Measurements from ENCODE around the gene CCDC33. TPM values are rescaled to one million over a fixed set of nuclear protein-coding genes. Genes with fewer than 3 reads are reported as not detected.
A peak's percentile ranks its signal among the peaks of the same experiment; 100 is the strongest.

Gene CCDC33
- total and polyA plus RNA-seq, 2 donors from 2014 or later: 0.63 TPM; not detected in 1

DNA sequence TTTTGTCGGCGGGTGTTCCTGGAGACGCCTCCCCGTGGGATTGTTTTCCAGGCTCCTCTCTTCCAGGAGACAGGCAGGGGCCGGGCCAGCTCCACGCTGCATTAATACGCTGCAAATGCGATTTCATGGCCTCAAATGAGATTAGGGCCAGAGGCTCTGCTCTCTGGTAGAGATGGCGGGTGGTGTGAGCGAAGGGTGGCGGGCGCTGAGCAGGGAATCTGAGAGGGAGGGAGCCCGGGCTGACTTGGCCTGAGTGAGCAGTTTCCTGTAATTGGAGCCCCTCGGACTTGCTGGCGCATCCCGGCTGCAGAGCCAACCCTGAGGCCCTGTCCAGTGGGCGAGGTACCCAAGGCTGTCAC lies 7.4 kb upstream of the CCDC33 start:
- Histone ChIP-seq H3K9ac (ENCODE audit: low read length in 3 of 3) (no peak overlapping the region), H3K27ac (ENCODE audit: low read depth in 2 of 2, low read length in 2 of 2) (no peak overlapping the region), H3K36me3 (ENCODE audit: control insufficient read depth in 2 of 3, insufficient read depth in 3 of 3, low read length in 3 of 3) (no peaks in the 10 kb centered on the region), H3K27me3 (ENCODE audit: control insufficient read depth, insufficient read depth, low read length) (no peaks in the 10 kb centered on the region), H3K9me3 (ENCODE audit: control insufficient read depth in 2 of 3, insufficient read depth in 1 of 3, low read length in 3 of 3) (no peaks in the 10 kb centered on the region), H3K4me1 (ENCODE audit: control insufficient read depth in 2 of 3, insufficient read depth in 2 of 3, low read depth in 1 of 3, low read length in 3 of 3) (peaks cover 0 to 9% (median 0%) of the 10 kb centered on the region in 3 donors), H3K4me3 (ENCODE audit: low read length in 3 of 3) (no peak overlapping the region)
- DNase-seq (peak in 4 of 5 donors; percentile 77 to 87 (median 84)), FAIRE-seq (no peak)
- TF ChIP-seq CTCF (IDR thresholded peaks at IDR 0.05; ENCODE audit: borderline replicate concordance, extremely low read depth, insufficient read depth): no peak
- intact Hi-C loops (cut with DNase I): no loop called here

- H3K36me3 ChIP-seq (ENCODE audit: control insufficient read depth in 2 of 3, insufficient read depth in 3 of 3, low read length in 3 of 3): no peaks in the 10 kb centered on the region
- DNase-seq (no peak), FAIRE-seq (no peak)
- H3K4me1 ChIP-seq (ENCODE audit: control insufficient read depth in 2 of 3, insufficient read depth in 2 of 3, low read depth in 1 of 3, low read length in 3 of 3): peaks cover 0 to 8% (median 0%) of the 10 kb centered on the region in 3 donors
- no peak overlapping the region for H3K4me3 ChIP-seq (ENCODE audit: low read length in 3 of 3)
- intact Hi-C loops (cut with DNase I): no loop called here
- H3K27me3 ChIP-seq (ENCODE audit: control insufficient read depth, insufficient read depth, low read length): no peaks in the 10 kb centered on the region
- H3K9ac ChIP-seq (ENCODE audit: low read length in 3 of 3): no peak overlapping the region
- no peaks in the 10 kb centered on the region for H3K9me3 ChIP-seq (ENCODE audit: control insufficient read depth in 2 of 3, insufficient read depth in 1 of 3, low read length in 3 of 3)
- H3K27ac ChIP-seq (ENCODE audit: low read depth in 2 of 2, low read length in 2 of 2): no peak overlapping the region
- no peak for TF ChIP-seq CTCF (IDR thresholded peaks at IDR 0.05; ENCODE audit: borderline replicate concordance, extremely low read depth, insufficient read depth)
These were observed 6.4 kb upstream of the CCDC33 start for GRCh38 chr15:74229686-74230085.

- H3K27ac ChIP-seq (ENCODE audit: low read depth in 2 of 2, low read length in 2 of 2): no peak overlapping the region
- no peaks in the 10 kb centered on the region for H3K9me3 ChIP-seq (ENCODE audit: control insufficient read depth in 2 of 3, insufficient read depth in 1 of 3, low read length in 3 of 3)
- no peaks in the 10 kb centered on the region for H3K36me3 ChIP-seq (ENCODE audit: control insufficient read depth in 2 of 3, insufficient read depth in 3 of 3, low read length in 3 of 3)
- H3K9ac ChIP-seq (ENCODE audit: low read length in 3 of 3): no peak overlapping the region
- H3K4me3 ChIP-seq (ENCODE audit: low read length in 3 of 3): no peak overlapping the region
- H3K4me1 ChIP-seq (ENCODE audit: control insufficient read depth in 2 of 3, insufficient read depth in 2 of 3, low read depth in 1 of 3, low read length in 3 of 3): peaks cover 0 to 11% (median 0%) of the 10 kb centered on the region in 3 donors
- intact Hi-C loops (cut with DNase I): no loop called here
- H3K27me3 ChIP-seq (ENCODE audit: control insufficient read depth, insufficient read depth, low read length): no peaks in the 10 kb centered on the region
- TF ChIP-seq CTCF (IDR thresholded peaks at IDR 0.05; ENCODE audit: borderline replicate concordance, extremely low read depth, insufficient read depth): no peak
- DNase-seq (no peak), FAIRE-seq (no peak)
These were observed 4.7 kb upstream of the CCDC33 start for GRCh38 chr15:74231475-74231874.

DNA sequence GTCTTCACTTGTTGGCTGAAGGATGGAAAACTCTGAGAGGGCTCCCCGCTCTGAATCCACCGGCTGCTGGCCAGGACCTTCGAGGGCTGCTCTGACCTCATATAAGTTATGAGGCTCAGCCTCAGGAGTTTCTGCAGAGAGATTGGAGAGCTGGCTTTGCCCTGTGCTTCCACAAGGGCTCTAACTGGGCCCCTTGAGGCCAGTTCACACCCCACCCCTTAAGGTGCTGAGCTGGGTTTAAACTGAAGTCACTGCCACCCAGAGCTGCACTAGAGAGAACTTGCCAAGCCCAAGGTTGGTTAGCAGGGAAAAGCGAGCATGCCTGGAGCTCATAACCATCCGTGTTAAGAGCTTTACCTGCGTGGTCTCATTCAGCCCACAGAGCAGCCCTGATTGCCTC lies 2.8 kb upstream of the CCDC33 start:
- H3K9me3 ChIP-seq (ENCODE audit: control insufficient read depth in 2 of 3, insufficient read depth in 1 of 3, low read length in 3 of 3): no peaks in the 10 kb centered on the region
- FAIRE-seq (no peak), DNase-seq (no peak)
- TF ChIP-seq CTCF (IDR thresholded peaks at IDR 0.05; ENCODE audit: borderline replicate concordance, extremely low read depth, insufficient read depth): no peak
- no peak overlapping the region for H3K4me3 ChIP-seq (ENCODE audit: low read length in 3 of 3)
- no peak overlapping the region for H3K9ac ChIP-seq (ENCODE audit: low read length in 3 of 3)
- no peaks in the 10 kb centered on the region for H3K36me3 ChIP-seq (ENCODE audit: control insufficient read depth in 2 of 3, insufficient read depth in 3 of 3, low read length in 3 of 3)
- peaks cover 0 to 12% (median 0%) of the 10 kb centered on the region in 3 donors for H3K4me1 ChIP-seq (ENCODE audit: control insufficient read depth in 2 of 3, insufficient read depth in 2 of 3, low read depth in 1 of 3, low read length in 3 of 3)
- intact Hi-C loops (cut with DNase I): no loop called here
- no peaks in the 10 kb centered on the region for H3K27me3 ChIP-seq (ENCODE audit: control insufficient read depth, insufficient read depth, low read length)
- H3K27ac ChIP-seq (ENCODE audit: low read depth in 2 of 2, low read length in 2 of 2): no peak overlapping the region
